ENCODE data around the gene GTSE1. TPM values are rescaled to one million over a fixed set of nuclear protein-coding genes. Genes with fewer than 3 reads are reported as not detected.

Gene GTSE1
- polyA plus RNA-seq, 1 donor (not counting 4 experiments of a cell fraction or from before 2014, with no cell fraction given), result 4.7 TPM

DNA sequence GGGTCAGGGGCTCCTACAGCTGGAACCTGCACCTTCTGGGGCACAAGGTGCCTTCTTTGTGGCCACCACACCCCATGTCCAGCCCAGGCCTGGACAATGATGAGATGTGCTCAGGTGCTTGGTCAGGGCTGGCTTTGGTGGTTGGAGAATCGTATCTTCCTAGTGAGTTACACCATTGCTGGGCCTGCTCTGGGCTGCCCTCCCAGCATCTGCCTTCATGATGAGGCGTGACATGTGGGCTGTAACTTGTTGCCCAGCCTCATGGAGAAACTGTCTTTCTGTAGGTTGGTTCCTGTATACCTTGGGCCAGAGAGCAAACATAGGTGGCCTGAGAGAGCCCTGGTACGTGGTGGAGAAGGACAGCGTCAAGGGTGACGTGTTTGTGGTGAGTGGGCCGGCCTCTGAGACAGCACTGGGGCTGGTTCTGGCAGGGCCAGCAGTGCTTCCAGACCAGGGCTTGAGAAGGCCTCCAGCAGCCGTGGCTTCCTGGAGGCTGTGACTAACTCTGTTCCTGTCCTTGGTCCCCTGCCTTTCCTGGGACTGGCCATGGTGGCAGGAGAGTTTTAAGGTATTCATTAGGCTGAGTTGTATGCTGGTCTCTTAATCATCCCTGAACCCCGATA lies 56.9 kb downstream of the GTSE1 start:
- Histone ChIP-seq H3K4me1 (ENCODE audit: control insufficient read depth, extremely low read depth, insufficient read depth, low read length) (peaks cover 21% of the 10 kb centered on the region), H3K4me3 (ENCODE audit: control insufficient read depth in 2 of 3, extremely low read depth in 1 of 3, insufficient read depth in 2 of 3, low read depth in 1 of 3, low read length in 3 of 3) (no peak overlapping the region), H3K9me1 (ENCODE audit: control insufficient read depth, extremely low read depth, insufficient read depth, low read length) (peaks cover 7% of the 10 kb centered on the region), H3K36me3 (ENCODE audit: control insufficient read depth in 2 of 2, extremely low read depth in 1 of 2, insufficient read depth in 2 of 2, low read length in 2 of 2) (peaks cover 53 to 55% of the 10 kb centered on the region in 2 experiments), H3K27me3 (ENCODE audit: control insufficient read depth, extremely low read depth, insufficient read depth, low read length) (no peaks in the 10 kb centered on the region), H3K79me2 (ENCODE audit: control insufficient read depth, insufficient read depth, low read length) (no peaks in the 10 kb centered on the region), H4K20me1 (ENCODE audit: control insufficient read depth, extremely low read depth, insufficient read depth, low read length) (peaks cover 6% of the 10 kb centered on the region), H3K27ac (ENCODE audit: control insufficient read depth, insufficient read depth, low read length) (no peak overlapping the region), H3K4me2 (ENCODE audit: control insufficient read depth, extremely low read depth, insufficient read depth, low read depth, low read length) (no peak overlapping the region), H2AFZ (ENCODE audit: control insufficient read depth, low read length) (no peak overlapping the region), H3K9ac (ENCODE audit: control insufficient read depth, extremely low read depth, insufficient read depth, low read length) (no peak overlapping the region), H3K9me3 (ENCODE audit: control insufficient read depth, low read depth, low read length) (no peaks in the 10 kb centered on the region)
- dilution Hi-C loops (cut with MboI; ENCODE audit: extremely low pct_ligation_motif_present, low sequenced_read_pairs), result no loop called here
- DNase-seq (ENCODE audit: low read depth, low spot score) (no peak), FAIRE-seq (no peak)
- TF ChIP-seq, protein P1, sequence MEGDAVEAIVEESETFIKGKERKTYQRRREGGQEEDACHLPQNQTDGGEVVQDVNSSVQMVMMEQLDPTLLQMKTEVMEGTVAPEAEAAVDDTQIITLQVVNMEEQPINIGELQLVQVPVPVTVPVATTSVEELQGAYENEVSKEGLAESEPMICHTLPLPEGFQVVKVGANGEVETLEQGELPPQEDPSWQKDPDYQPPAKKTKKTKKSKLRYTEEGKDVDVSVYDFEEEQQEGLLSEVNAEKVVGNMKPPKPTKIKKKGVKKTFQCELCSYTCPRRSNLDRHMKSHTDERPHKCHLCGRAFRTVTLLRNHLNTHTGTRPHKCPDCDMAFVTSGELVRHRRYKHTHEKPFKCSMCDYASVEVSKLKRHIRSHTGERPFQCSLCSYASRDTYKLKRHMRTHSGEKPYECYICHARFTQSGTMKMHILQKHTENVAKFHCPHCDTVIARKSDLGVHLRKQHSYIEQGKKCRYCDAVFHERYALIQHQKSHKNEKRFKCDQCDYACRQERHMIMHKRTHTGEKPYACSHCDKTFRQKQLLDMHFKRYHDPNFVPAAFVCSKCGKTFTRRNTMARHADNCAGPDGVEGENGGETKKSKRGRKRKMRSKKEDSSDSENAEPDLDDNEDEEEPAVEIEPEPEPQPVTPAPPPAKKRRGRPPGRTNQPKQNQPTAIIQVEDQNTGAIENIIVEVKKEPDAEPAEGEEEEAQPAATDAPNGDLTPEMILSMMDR (optimal IDR thresholded peaks at IDR 0.05 in 1 of 3, IDR thresholded peaks at IDR 0.05 in 1 of 3, conservative IDR thresholded peaks at IDR 0.05 in 1 of 3; ENCODE audit: extremely low read depth in 1 of 3, insufficient read depth in 2 of 3, low read length in 3 of 3), result no peak
- no peak for TF ChIP-seq EZH2 (IDR thresholded peaks at IDR 0.05; ENCODE audit: low read length)

DNA sequence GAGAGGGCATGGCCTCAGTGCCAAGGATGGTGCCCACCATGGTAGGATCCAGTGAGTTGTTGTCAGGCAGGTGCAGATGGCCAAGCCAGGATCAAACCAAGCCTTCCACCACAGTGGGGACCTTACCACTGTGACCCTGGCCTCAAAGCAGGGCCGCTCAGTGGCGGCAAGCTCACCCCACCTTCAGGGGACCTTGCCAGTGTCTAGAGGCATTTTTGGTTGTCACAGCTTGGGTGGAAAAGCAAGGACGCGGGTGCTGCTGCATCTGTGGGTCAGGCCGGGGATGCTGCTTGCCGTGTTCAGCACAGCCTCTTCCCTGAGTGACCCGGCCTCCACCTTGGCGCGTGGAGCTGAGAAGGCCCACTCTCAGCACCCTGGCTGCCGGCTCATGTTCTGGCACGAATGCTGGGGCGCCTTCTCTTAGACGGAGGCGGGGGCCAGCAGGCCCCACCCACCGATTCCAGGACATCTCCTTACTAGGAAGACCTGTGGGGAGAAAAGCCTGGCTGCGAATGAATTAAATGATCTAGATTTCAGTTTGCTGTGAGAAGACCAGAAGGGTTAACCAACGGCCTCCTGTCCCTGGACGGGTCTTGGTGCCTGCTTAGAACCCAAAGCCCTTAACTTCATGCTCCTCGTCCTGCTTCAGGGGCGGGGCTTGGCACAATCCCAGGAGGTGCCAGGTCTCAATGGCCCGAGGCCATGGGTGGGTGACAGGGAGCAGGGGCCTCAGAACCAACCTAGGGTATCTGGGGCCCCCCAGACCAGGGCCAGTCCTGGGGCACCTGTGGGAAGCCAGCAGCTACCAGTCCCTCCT lies 57.7 kb downstream of the GTSE1 start:
- FAIRE-seq (no peak), DNase-seq (ENCODE audit: low read depth, low spot score) (no peak)
- Histone ChIP-seq H3K4me2 (ENCODE audit: control insufficient read depth, extremely low read depth, insufficient read depth, low read depth, low read length) (no peak overlapping the region), H3K4me3 (ENCODE audit: control insufficient read depth in 2 of 3, extremely low read depth in 1 of 3, insufficient read depth in 2 of 3, low read depth in 1 of 3, low read length in 3 of 3) (no peak overlapping the region), H3K9ac (ENCODE audit: control insufficient read depth, extremely low read depth, insufficient read depth, low read length) (no peak overlapping the region), H3K27ac (ENCODE audit: control insufficient read depth, insufficient read depth, low read length) (no peak overlapping the region), H3K36me3 (ENCODE audit: control insufficient read depth in 2 of 2, extremely low read depth in 1 of 2, insufficient read depth in 2 of 2, low read length in 2 of 2) (peaks cover 52 to 53% of the 10 kb centered on the region in 2 experiments), H2AFZ (ENCODE audit: control insufficient read depth, low read length) (no peak overlapping the region), H3K9me1 (ENCODE audit: control insufficient read depth, extremely low read depth, insufficient read depth, low read length) (peaks cover 7% of the 10 kb centered on the region), H3K79me2 (ENCODE audit: control insufficient read depth, insufficient read depth, low read length) (no peaks in the 10 kb centered on the region), H3K27me3 (ENCODE audit: control insufficient read depth, extremely low read depth, insufficient read depth, low read length) (no peaks in the 10 kb centered on the region), H3K4me1 (ENCODE audit: control insufficient read depth, extremely low read depth, insufficient read depth, low read length) (peaks cover 21% of the 10 kb centered on the region), H3K9me3 (ENCODE audit: control insufficient read depth, low read depth, low read length) (no peaks in the 10 kb centered on the region), H4K20me1 (ENCODE audit: control insufficient read depth, extremely low read depth, insufficient read depth, low read length) (peaks cover 6% of the 10 kb centered on the region)
- TF ChIP-seq, protein P1 (optimal IDR thresholded peaks at IDR 0.05 in 1 of 3, IDR thresholded peaks at IDR 0.05 in 1 of 3, conservative IDR thresholded peaks at IDR 0.05 in 1 of 3; ENCODE audit: extremely low read depth in 1 of 3, insufficient read depth in 2 of 3, low read length in 3 of 3), result no peak
- TF ChIP-seq EZH2 (IDR thresholded peaks at IDR 0.05; ENCODE audit: low read length), result no peak
- dilution Hi-C loops (cut with MboI; ENCODE audit: extremely low pct_ligation_motif_present, low sequenced_read_pairs), result no loop called here
